NCI-H226 (cell line): ENCODE data around the gene TBC1D17.

ENCODE experiments used
- DNase-seq: peaks from one replicate; pipeline ENCODE4 v3.0.0-alpha.2; 2015

TBC1D17 gene

GRCh38 chr19:49895566-49896297, 18.2 kb downstream of the TBC1D17 start:
- DNase-seq = no peak

- peak; percentile 49 for DNase-seq
Measured at GRCh38 chr19:49896863-49897621, 19.5 kb downstream of the TBC1D17 start, which contains the start of gene IL4I1. TSS of gene IL4I1 (minus strand) at chr19:49896887. CDS start at chr19:49896160, 727 bp downstream.

DNA sequence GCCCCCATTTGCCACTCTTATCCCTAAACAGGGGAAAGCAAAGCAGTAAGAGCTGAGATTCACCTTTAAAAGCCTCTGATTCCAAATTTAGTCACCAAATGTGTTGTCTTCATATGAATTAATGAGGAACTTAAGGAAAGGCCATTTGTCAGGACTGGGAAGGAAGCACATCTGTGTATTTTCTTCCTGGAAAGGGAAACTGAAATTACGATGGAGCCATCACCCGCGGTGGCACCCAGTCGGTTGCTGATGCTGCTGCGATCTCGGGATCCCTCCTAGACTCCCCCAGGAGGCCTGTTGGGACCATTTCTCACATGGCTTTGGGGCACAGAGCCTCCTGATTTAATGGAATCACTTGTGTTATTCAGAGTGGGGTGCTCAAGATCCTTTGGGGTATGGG, 26.6 kb downstream of the TBC1D17 start:
- no peak for DNase-seq

- no peak for DNase-seq
Measured at GRCh38 chr19:49906879-49907564, 29.5 kb downstream of the TBC1D17 start.

DNA sequence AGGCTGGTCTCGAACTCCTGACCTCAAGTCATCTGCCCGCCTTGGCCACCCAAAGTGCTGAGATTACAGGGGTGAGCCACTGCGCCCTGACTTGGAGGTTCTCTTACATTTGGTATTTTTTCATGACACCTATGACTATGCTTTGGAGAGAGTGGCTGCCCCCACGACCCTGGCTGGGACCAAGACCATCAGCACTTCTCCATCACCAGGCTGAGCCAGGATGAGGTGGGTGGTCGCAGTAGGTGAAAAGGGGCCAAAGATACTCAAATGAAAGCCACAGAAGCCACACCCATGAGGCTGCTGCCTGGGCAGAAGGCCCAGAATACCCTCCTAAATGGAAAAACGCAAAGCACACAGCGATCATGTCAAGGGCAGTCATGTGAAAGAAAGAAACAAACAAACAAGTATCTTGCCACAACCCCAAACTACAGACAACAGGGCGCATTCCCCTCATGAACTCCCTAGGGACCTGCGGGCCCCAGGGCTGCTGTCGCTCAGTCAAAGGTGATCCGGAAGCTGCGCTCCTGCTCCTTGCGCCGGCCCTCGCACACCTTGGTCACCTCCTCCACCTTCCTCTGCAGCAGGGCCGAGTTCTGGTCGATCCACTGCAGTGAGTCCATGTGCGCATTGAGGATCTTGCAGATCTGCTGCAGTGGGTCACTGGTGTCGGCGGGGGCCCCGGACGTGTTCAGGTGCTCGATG, 30.4 kb downstream of the TBC1D17 start:
- no peak for DNase-seq

GRCh38 chr19:49908480-49909420, 31.2 kb downstream of the TBC1D17 start:
- no peak for DNase-seq

GRCh38 chr19:49910179-49910578, 32.7 kb downstream of the TBC1D17 start:
- DNase-seq = no peak

DNA sequence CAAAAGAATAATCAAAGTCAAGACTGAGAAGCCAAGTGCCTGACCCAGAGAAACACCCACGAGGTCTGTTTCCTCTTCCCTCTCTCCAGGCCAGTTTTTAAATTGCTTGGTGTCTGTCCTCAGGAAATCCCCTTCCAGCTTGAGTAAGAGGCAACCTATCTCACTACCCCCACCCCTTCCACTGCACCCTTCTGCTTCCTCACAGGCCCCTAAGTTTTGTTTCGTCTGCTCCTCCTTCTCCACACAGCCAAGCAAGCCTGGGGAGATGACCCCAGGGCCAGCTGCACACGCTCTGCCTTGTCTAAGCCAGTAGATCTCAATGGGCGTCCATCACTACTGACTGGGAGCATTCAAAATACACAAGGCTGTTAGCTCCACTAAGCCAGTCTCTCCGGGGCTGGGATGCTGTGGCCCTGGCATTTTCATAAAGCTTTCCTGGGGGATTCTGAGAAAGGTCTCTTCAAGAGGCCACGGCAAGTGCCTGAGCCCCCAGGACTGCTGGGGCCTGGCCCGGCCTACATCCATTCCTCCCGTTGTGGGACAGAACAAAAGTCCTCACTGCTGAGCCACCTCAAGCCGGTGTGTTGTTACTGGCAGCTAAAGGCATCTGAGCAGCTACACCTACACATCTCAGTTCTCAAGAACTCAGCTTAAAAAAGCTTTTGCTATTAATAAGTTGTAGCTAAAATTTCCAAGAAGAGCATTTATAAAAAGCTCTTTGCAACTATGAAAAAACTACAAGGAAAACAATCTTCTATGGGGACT, 34.1 kb downstream of the TBC1D17 start:
- DNase-seq = no peak

DNA sequence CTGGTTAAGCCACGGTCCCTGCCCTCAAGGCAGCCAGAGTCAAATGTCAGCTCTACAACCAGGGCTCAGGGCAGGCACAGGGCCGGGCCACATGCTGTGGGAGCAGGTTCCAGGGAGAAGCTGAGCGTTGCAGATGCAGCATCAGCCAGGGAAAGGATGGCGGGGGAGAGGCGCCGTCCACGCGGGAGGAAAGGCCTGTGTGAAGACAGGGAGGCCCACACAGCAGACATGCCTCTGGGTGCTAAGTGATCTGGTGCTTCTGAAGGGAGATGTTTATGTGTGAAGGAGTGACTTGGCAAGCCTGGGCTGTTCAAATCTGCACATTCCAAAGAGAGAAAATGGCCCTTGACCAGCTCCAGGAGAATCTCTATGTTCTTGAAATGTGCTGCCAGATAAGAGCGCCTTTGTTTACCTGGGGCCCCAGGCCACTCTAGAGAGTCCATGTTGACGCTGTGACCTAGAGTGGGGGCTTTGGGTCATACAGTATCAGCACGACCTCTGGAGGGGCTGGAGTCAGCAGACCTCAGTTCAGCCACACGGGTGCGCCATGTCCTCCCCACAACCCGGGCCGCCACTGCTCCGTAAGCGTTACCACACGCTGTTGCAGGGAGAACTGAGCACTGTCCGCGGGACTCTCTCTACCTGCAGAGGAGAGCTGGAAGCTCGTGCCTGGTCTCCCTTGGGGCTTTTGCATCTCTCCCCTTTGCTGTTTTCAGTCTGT, 35.6 kb downstream of the TBC1D17 start:
- no peak for DNase-seq

- no peak for DNase-seq
Measured at GRCh38 chr19:49913720-49914119, 36.2 kb downstream of the TBC1D17 start.

DNA sequence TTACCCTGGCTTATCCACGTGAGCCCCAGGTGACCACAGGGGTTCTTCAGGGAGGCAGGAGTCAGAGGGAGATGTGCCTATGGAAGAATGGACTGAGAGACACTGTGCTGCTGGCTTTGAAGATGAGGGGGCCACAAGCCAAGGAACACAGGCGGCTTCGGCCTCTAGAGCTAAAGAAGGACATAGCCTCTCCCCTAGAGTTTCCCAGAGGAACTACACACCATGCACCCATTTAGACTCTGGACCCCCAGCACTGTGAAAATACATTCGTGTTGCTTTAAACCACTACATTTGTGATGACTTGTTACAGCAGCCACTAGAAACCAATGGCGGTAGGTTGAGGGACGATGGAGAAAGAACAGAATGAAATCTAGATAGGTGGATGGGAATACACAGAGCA, 37.8 kb downstream of the TBC1D17 start:
- no peak for DNase-seq

- no peak for DNase-seq
Measured at GRCh38 chr19:49916839-49917733, 39.6 kb downstream of the TBC1D17 start.

DNA sequence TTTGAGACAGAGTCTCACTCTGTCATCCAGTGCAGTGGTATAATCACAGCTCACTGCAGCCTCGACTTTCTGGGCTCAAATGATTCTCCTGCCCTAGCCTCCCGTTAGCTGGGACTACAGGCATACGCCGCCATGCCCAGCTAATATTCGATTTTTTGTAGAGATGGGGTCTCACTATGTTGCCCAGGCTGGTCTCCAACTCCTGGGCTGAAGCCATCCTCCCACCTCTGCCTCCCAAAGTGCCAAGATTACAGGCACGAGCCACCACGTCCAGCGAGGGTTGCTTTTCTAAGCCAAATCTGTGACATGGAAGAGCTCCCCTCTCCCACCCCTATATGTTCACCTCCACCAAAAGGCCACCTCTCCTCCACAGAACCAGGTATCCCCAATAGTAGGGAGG, 40.6 kb downstream of the TBC1D17 start:
- DNase-seq = no peak

GRCh38 chr19:49920624-49921363, 43.3 kb downstream of the TBC1D17 start:
- DNase-seq = no peak

- no peak for DNase-seq
Measured at GRCh38 chr19:49921871-49922795, 44.6 kb downstream of the TBC1D17 start.

DNA sequence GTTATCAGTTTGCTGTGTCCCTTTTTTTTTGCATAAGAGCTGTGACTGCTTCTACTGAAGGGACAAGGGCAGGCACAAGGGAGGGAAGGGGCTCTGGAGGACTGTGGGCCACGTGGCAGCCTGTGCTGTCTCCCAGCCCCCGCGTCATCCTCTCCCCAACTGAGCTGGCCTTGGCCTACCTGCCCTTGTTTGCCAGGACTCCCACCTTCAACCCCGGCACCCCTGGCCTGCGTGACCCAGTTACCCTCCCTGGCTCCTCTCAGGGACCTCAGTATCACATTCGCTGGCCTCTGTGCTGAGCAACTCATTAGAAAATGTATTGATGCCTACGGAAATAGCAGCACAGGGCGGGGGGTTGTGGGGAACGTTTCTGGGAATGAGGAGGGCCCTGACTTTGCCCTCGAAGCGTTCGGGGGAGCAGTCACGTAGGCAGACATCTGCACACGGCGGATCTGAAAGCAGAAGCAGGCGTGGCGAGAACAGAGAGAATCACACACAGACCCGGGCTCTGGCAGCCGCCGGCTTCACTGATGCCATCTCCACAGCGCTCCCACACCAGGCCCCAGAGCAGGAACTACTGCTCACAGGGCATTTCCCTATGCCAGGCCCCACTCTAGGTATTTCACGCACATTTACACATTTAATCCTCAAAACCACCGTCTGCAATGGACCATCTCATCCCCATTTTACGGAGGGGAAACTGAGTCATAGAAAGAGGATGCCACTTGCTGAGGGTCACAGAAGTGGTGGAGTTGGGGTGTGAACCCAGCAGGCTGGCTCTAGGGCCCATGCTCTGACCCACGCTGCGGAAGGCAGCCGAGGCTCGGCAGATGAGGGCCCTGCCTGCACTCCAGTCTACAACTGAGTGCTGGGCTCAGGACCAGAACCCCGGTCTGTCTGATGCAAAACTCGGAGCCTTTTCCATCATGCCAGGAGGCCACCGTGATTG, 45.8 kb downstream of the TBC1D17 start:
- DNase-seq = no peak
